Choroid plexus epithelial cell (primary cell): ENCODE data around the gene UTP3.

ENCODE experiments used
- DNase-seq: peaks from one replicate; pipeline ENCODE4 v3.0.0-alpha.2; 2010; ENCODE audit warnings: low read depth
- H3K4me3 ChIP-seq: 2 replicates; pipeline ENCODE4 v1.5.1; 2011; ENCODE audit warnings: low read depth, mild to moderate bottlenecking, control low read depth, low read length, moderate library complexity
- CTCF ChIP-seq: conservative IDR thresholded peaks from 2 replicates; pipeline ENCODE4 v1.5.1; 2011; ENCODE audit warnings: low read depth, mild to moderate bottlenecking, control low read depth, inconsistent platforms, low read length, moderate library complexity

The UTP3 gene

GRCh38 chr4:70737006-70737405, 48.7 kb downstream of the UTP3 start:
- no peak overlapping the region for H3K4me3 ChIP-seq
- peak; percentile 56 for DNase-seq
- no peak for TF ChIP-seq CTCF

- no peak overlapping the region for H3K4me3 ChIP-seq
- TF ChIP-seq CTCF: no peak
Observed at GRCh38 chr4:70737409-70737808, 49.1 kb downstream of the UTP3 start.

DNA sequence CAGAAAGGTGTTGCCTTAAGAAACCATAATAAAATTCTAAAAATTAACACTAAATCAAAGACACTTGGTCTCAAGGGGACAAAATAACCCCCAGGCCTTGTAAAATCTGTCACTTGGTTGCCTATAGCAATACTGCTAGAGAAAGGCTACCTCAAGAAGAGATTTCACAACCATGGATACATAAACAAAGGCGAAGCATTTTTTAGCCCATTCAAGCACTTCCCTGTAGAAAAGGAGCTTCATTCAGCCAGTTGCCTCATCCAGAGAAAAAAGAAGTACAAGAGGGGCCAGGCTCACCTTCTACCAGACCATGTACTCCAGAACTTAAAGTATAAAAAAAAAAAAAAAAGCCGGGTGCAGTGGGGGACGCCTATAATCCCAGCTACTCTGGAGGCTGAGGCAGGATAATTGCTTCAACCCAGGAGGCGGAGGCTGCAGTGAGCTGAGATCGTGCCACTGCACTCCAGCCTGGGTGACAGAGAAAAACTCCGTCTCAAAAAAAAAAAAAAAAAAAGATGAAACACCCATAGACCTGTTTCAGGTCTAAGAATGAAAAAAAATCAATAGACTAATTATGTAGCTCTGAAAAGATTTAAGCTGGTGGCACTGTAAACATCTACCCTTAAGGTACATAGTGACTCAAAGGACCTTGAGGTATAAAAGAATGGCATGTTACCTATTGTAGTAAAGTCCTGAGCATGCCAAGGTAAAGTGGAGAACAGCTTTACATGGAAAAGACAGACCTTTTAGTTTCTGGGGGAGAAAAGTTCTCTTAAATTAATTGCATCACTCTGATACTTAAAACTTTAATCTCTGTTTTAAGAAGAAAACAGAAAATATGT, 51.4 kb downstream of the UTP3 start:
- DNase-seq: peak; percentile 35
- TF ChIP-seq CTCF: no peak
- no peak overlapping the region for H3K4me3 ChIP-seq

More at GRCh38 chr4:70737409-70737808, 49.1 kb downstream of the UTP3 start:
- DNase-seq: no peak
